Glomerular endothelial cell (primary cell): ENCODE data around the gene AP3B2. TPM values are rescaled to one million over a fixed set of nuclear protein-coding genes. Genes with fewer than 3 reads are reported as not detected.

Experiments
- DNase-seq: peaks from one replicate; pipeline ENCODE4 v3.0.0-alpha.2; 2011; ENCODE audit warnings: low read depth, low spot score; ENCODE audit errors: extremely low read depth
- total RNA-seq: library from RNA; depleted of rRNA; stranded (reverse); fragments of >200 nt; gene quantifications from 2 replicates; pipeline ENCODE4 v1.2.3, GENCODE V29; 2015

The AP3B2 gene
- total RNA-seq, 1 donor from 2014 or later: not detected

GRCh38 chr15:82697735-82698407, 11.8 kb downstream of the AP3B2 start:
- no peak for DNase-seq

- DNase-seq: no peak
Observed at GRCh38 chr15:82692171-82692570, 17.5 kb downstream of the AP3B2 start.

GRCh38 chr15:82689147-82689546, 20.5 kb downstream of the AP3B2 start:
- no peak for DNase-seq

- DNase-seq: no peak
Observed at GRCh38 chr15:82688691-82689090, 21.0 kb downstream of the AP3B2 start.

- no peak for DNase-seq
Observed at GRCh38 chr15:82681371-82681770, 28.3 kb downstream of the AP3B2 start.

GRCh38 chr15:82680200-82681102, 29.2 kb downstream of the AP3B2 start:
- DNase-seq: no peak

GRCh38 chr15:82679626-82680199, 30.0 kb downstream of the AP3B2 start:
- DNase-seq: no peak

- no peak for DNase-seq
Observed at GRCh38 chr15:82677720-82678323, 31.9 kb downstream of the AP3B2 start.

GRCh38 chr15:82674873-82675272, 34.8 kb downstream of the AP3B2 start:
- no peak for DNase-seq

- no peak for DNase-seq
Observed at GRCh38 chr15:82670699-82671098, 39.0 kb downstream of the AP3B2 start.

- no peak for DNase-seq
Observed at GRCh38 chr15:82666606-82667005, 43.1 kb downstream of the AP3B2 start.

- DNase-seq: no peak
Observed at GRCh38 chr15:82664021-82664420, 45.7 kb downstream of the AP3B2 start.

- no peak for DNase-seq
Observed at GRCh38 chr15:82663186-82663600, 46.5 kb downstream of the AP3B2 start.

GRCh38 chr15:82662641-82663040, 47.0 kb downstream of the AP3B2 start:
- no peak for DNase-seq

- no peak for DNase-seq
Observed at GRCh38 chr15:82660378-82660777, 49.3 kb downstream of the AP3B2 start.

- no peak for DNase-seq
Observed at GRCh38 chr15:82656641-82657266, 52.9 kb downstream of the AP3B2 start.

- no peak for DNase-seq
Observed at GRCh38 chr15:82655606-82656005, 54.1 kb downstream of the AP3B2 start.

GRCh38 chr15:82653483-82654168, 56.0 kb downstream of the AP3B2 start:
- no peak for DNase-seq

GRCh38 chr15:82651708-82652107, 58.0 kb downstream of the AP3B2 start:
- DNase-seq: no peak

- no peak for DNase-seq
Observed at GRCh38 chr15:82650046-82650670, 59.5 kb downstream of the AP3B2 start.
